ENCODE measurements around the gene TRPM3. TPM values are rescaled to one million over a fixed set of nuclear protein-coding genes. Genes with fewer than 3 reads are reported as not detected.

The TRPM3 gene
- total and polyA plus RNA-seq, 2 of the 8 experiments (the other 6 are each of a cell fraction or from before 2014, with no cell fraction given): 2.4 to 10.9 TPM

DNA sequence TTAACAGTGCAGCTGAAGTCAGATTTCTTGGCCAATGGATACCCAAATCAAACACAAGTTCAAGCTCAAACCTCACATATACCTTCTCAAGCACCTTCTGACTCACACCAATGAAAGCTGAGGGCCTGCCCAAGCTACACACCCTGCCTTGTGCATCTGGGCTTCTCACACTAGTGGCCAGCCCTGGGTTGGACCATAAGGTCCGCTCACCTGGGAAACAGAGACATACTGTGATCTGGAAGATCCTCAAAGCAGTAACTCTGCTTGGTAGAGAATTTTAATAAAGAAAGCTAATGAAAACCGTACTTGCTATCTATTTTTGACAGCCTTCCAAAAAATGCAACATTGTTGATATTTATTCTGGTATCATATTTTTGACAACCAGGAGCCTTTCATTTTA lies 7.4 kb upstream of the TRPM3 start (continued):
- TF ChIP-seq, protein P1, sequence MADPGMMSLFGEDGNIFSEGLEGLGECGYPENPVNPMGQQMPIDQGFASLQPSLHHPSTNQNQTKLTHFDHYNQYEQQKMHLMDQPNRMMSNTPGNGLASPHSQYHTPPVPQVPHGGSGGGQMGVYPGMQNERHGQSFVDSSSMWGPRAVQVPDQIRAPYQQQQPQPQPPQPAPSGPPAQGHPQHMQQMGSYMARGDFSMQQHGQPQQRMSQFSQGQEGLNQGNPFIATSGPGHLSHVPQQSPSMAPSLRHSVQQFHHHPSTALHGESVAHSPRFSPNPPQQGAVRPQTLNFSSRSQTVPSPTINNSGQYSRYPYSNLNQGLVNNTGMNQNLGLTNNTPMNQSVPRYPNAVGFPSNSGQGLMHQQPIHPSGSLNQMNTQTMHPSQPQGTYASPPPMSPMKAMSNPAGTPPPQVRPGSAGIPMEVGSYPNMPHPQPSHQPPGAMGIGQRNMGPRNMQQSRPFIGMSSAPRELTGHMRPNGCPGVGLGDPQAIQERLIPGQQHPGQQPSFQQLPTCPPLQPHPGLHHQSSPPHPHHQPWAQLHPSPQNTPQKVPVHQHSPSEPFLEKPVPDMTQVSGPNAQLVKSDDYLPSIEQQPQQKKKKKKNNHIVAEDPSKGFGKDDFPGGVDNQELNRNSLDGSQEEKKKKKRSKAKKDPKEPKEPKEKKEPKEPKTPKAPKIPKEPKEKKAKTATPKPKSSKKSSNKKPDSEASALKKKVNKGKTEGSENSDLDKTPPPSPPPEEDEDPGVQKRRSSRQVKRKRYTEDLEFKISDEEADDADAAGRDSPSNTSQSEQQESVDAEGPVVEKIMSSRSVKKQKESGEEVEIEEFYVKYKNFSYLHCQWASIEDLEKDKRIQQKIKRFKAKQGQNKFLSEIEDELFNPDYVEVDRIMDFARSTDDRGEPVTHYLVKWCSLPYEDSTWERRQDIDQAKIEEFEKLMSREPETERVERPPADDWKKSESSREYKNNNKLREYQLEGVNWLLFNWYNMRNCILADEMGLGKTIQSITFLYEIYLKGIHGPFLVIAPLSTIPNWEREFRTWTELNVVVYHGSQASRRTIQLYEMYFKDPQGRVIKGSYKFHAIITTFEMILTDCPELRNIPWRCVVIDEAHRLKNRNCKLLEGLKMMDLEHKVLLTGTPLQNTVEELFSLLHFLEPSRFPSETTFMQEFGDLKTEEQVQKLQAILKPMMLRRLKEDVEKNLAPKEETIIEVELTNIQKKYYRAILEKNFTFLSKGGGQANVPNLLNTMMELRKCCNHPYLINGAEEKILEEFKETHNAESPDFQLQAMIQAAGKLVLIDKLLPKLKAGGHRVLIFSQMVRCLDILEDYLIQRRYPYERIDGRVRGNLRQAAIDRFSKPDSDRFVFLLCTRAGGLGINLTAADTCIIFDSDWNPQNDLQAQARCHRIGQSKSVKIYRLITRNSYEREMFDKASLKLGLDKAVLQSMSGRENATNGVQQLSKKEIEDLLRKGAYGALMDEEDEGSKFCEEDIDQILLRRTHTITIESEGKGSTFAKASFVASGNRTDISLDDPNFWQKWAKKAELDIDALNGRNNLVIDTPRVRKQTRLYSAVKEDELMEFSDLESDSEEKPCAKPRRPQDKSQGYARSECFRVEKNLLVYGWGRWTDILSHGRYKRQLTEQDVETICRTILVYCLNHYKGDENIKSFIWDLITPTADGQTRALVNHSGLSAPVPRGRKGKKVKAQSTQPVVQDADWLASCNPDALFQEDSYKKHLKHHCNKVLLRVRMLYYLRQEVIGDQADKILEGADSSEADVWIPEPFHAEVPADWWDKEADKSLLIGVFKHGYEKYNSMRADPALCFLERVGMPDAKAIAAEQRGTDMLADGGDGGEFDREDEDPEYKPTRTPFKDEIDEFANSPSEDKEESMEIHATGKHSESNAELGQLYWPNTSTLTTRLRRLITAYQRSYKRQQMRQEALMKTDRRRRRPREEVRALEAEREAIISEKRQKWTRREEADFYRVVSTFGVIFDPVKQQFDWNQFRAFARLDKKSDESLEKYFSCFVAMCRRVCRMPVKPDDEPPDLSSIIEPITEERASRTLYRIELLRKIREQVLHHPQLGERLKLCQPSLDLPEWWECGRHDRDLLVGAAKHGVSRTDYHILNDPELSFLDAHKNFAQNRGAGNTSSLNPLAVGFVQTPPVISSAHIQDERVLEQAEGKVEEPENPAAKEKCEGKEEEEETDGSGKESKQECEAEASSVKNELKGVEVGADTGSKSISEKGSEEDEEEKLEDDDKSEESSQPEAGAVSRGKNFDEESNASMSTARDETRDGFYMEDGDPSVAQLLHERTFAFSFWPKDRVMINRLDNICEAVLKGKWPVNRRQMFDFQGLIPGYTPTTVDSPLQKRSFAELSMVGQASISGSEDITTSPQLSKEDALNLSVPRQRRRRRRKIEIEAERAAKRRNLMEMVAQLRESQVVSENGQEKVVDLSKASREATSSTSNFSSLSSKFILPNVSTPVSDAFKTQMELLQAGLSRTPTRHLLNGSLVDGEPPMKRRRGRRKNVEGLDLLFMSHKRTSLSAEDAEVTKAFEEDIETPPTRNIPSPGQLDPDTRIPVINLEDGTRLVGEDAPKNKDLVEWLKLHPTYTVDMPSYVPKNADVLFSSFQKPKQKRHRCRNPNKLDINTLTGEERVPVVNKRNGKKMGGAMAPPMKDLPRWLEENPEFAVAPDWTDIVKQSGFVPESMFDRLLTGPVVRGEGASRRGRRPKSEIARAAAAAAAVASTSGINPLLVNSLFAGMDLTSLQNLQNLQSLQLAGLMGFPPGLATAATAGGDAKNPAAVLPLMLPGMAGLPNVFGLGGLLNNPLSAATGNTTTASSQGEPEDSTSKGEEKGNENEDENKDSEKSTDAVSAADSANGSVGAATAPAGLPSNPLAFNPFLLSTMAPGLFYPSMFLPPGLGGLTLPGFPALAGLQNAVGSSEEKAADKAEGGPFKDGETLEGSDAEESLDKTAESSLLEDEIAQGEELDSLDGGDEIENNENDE (IDR thresholded peaks at IDR 0.05; ENCODE audit: insufficient replicate concordance, low read length): no peak
- TF ChIP-seq EP300 (IDR thresholded peaks at IDR 0.05; ENCODE audit: borderline replicate concordance in 1 of 2, low read depth in 2 of 2, low read length in 2 of 2) (no peak), BACH1 (IDR thresholded peaks at IDR 0.05; ENCODE audit: low read length) (no peak), NANOG (IDR thresholded peaks at IDR 0.05; ENCODE audit: insufficient read depth, low read depth, low read length, poor library complexity, severe bottlenecking) (no peak)

Data from H1 (cell line).